ENCODE results near the gene DUXA.

DUXA gene

GRCh38 chr19:57110592-57111328 is 56.5 kb downstream of the DUXA start:
- DNase-seq (ENCODE audit: low spot score), result no peak
- Histone ChIP-seq H3K27me3 (ENCODE audit: control insufficient read depth in 3 of 3, insufficient read depth in 3 of 3, low read depth in 1 of 3, low read length in 3 of 3) (peaks cover 0 to 11% (median 2%) of the 10 kb centered on the region in 3 experiments), H2BK12ac (ENCODE audit: low read length) (no peak overlapping the region), H3K14ac (ENCODE audit: low read length) (no peak overlapping the region), H3K4me1 (ENCODE audit: control insufficient read depth in 2 of 2, insufficient read depth in 1 of 2, low read depth in 1 of 2, low read length in 2 of 2) (no peaks in the 10 kb centered on the region), H3K9ac (ENCODE audit: low read depth, low read length, poor library complexity) (no peak overlapping the region), H3K4me2 (ENCODE audit: insufficient read depth, low read length, poor library complexity, severe bottlenecking) (no peak overlapping the region), H2AK5ac (ENCODE audit: low read depth, low read length) (no peak overlapping the region), H4K8ac (ENCODE audit: low read depth, low read length) (no peak overlapping the region), H3K18ac (ENCODE audit: low read length) (no peak overlapping the region), H3K23ac (ENCODE audit: low read depth, low read length, poor library complexity) (no peak overlapping the region), H3K36me3 (replicated peaks in 1 of 2; ENCODE audit: control insufficient read depth in 2 of 2, insufficient read depth in 2 of 2, low read length in 2 of 2) (no peaks in the 10 kb centered on the region), H4K91ac (ENCODE audit: low read depth, low read length, poor library complexity) (no peak overlapping the region), H3K79me1 (ENCODE audit: low read depth, low read length) (no peaks in the 10 kb centered on the region), H3K4me3 (ENCODE audit: low read length in 2 of 2) (no peak overlapping the region), H2AFZ (ENCODE audit: low read length) (no peak overlapping the region), H3K9me3 (replicated peaks in 1 of 2; ENCODE audit: control insufficient read depth in 2 of 2, insufficient read depth in 1 of 2, low read depth in 1 of 2, low read length in 2 of 2) (peaks cover 24 to 47% of the 10 kb centered on the region in 2 donors), H2BK15ac (ENCODE audit: low read length) (no peak overlapping the region), H3K4ac (ENCODE audit: low read length) (no peak overlapping the region), H3K27ac (replicated peaks; ENCODE audit: low read length) (no peak overlapping the region), H2BK120ac (ENCODE audit: low read depth, low read length) (no peak overlapping the region), H2BK5ac (ENCODE audit: low read length) (no peak overlapping the region)
- no CpG with 5 or more reads among the region's 9 CpGs for whole genome bisulfite sequencing, 2 donors (ENCODE audit: extremely low coverage in 2 of 2, insufficient read length in 2 of 2, insufficient replicate concordance in 1 of 2)

- H2AFZ ChIP-seq (ENCODE audit: low read length), result no peak overlapping the region
- no peaks in the 10 kb centered on the region for H3K79me1 ChIP-seq (ENCODE audit: low read depth, low read length)
- WGBS, 2 donors (ENCODE audit: extremely low coverage in 2 of 2, insufficient read length in 2 of 2, insufficient replicate concordance in 1 of 2), result no CpG with 5 or more reads among the region's 42 CpGs
- H3K4me3 ChIP-seq (ENCODE audit: low read length in 2 of 2), result no peak overlapping the region
- H4K8ac ChIP-seq (ENCODE audit: low read depth, low read length), result no peak overlapping the region
- peaks cover 0 to 19% (median 2%) of the 10 kb centered on the region in 3 experiments for H3K27me3 ChIP-seq (ENCODE audit: control insufficient read depth in 3 of 3, insufficient read depth in 3 of 3, low read depth in 1 of 3, low read length in 3 of 3)
- no peak overlapping the region for H4K91ac ChIP-seq (ENCODE audit: low read depth, low read length, poor library complexity)
- H3K4ac ChIP-seq (ENCODE audit: low read length), result no peak overlapping the region
- no peak overlapping the region for H2BK120ac ChIP-seq (ENCODE audit: low read depth, low read length)
- no peak overlapping the region for H2BK12ac ChIP-seq (ENCODE audit: low read length)
- DNase-seq (ENCODE audit: low spot score), result no peak
- H3K14ac ChIP-seq (ENCODE audit: low read length), result no peak overlapping the region
- H3K27ac ChIP-seq (replicated peaks; ENCODE audit: low read length), result no peak overlapping the region
- no peak overlapping the region for H2AK5ac ChIP-seq (ENCODE audit: low read depth, low read length)
- H2BK5ac ChIP-seq (ENCODE audit: low read length), result no peak overlapping the region
- no peaks in the 10 kb centered on the region for H3K36me3 ChIP-seq (replicated peaks in 1 of 2; ENCODE audit: control insufficient read depth in 2 of 2, insufficient read depth in 2 of 2, low read length in 2 of 2)
- no peak overlapping the region for H3K18ac ChIP-seq (ENCODE audit: low read length)
- H2BK15ac ChIP-seq (ENCODE audit: low read length), result no peak overlapping the region
- H3K4me2 ChIP-seq (ENCODE audit: insufficient read depth, low read length, poor library complexity, severe bottlenecking), result peak overlapping the region; percentile 45
- no peaks in the 10 kb centered on the region for H3K4me1 ChIP-seq (ENCODE audit: control insufficient read depth in 2 of 2, insufficient read depth in 1 of 2, low read depth in 1 of 2, low read length in 2 of 2)
- H3K23ac ChIP-seq (ENCODE audit: low read depth, low read length, poor library complexity), result no peak overlapping the region
- no peak overlapping the region for H3K9ac ChIP-seq (ENCODE audit: low read depth, low read length, poor library complexity)
- peaks cover 22 to 23% of the 10 kb centered on the region in 2 donors for H3K9me3 ChIP-seq (replicated peaks in 1 of 2; ENCODE audit: control insufficient read depth in 2 of 2, insufficient read depth in 1 of 2, low read depth in 1 of 2, low read length in 2 of 2)
Observed at GRCh38 chr19:57106722-57107235, 60.5 kb downstream of the DUXA start.

- no peak overlapping the region for H2BK5ac ChIP-seq (ENCODE audit: low read length)
- H2BK15ac ChIP-seq (ENCODE audit: low read length), result no peak overlapping the region
- peak overlapping the region in 1 of 2 donors; percentile 74 for H3K4me3 ChIP-seq (ENCODE audit: low read length in 2 of 2)
- H3K23ac ChIP-seq (ENCODE audit: low read depth, low read length, poor library complexity), result no peak overlapping the region
- no peak overlapping the region for H3K9ac ChIP-seq (ENCODE audit: low read depth, low read length, poor library complexity)
- WGBS, 2 donors (ENCODE audit: extremely low coverage in 2 of 2, insufficient read length in 2 of 2, insufficient replicate concordance in 1 of 2), result no CpG with 5 or more reads among the region's 57 CpGs
- peaks cover 16 to 20% of the 10 kb centered on the region in 2 donors for H3K9me3 ChIP-seq (replicated peaks in 1 of 2; ENCODE audit: control insufficient read depth in 2 of 2, insufficient read depth in 1 of 2, low read depth in 1 of 2, low read length in 2 of 2)
- H2BK120ac ChIP-seq (ENCODE audit: low read depth, low read length), result no peak overlapping the region
- no peak overlapping the region for H3K14ac ChIP-seq (ENCODE audit: low read length)
- no peaks in the 10 kb centered on the region for H3K79me1 ChIP-seq (ENCODE audit: low read depth, low read length)
- no peaks in the 10 kb centered on the region for H3K4me1 ChIP-seq (ENCODE audit: control insufficient read depth in 2 of 2, insufficient read depth in 1 of 2, low read depth in 1 of 2, low read length in 2 of 2)
- no peak overlapping the region for H3K4ac ChIP-seq (ENCODE audit: low read length)
- DNase-seq (ENCODE audit: low spot score), result no peak
- no peak overlapping the region for H2AFZ ChIP-seq (ENCODE audit: low read length)
- H3K27me3 ChIP-seq (ENCODE audit: control insufficient read depth in 3 of 3, insufficient read depth in 3 of 3, low read depth in 1 of 3, low read length in 3 of 3), result peaks cover 0 to 19% (median 2%) of the 10 kb centered on the region in 3 experiments
- no peak overlapping the region for H2BK12ac ChIP-seq (ENCODE audit: low read length)
- H3K27ac ChIP-seq (replicated peaks; ENCODE audit: low read length), result no peak overlapping the region
- peak overlapping the region; percentile 45 for H3K4me2 ChIP-seq (ENCODE audit: insufficient read depth, low read length, poor library complexity, severe bottlenecking)
- no peak overlapping the region for H4K8ac ChIP-seq (ENCODE audit: low read depth, low read length)
- no peak overlapping the region for H4K91ac ChIP-seq (ENCODE audit: low read depth, low read length, poor library complexity)
- H3K36me3 ChIP-seq (replicated peaks in 1 of 2; ENCODE audit: control insufficient read depth in 2 of 2, insufficient read depth in 2 of 2, low read length in 2 of 2), result no peaks in the 10 kb centered on the region
- H3K18ac ChIP-seq (ENCODE audit: low read length), result no peak overlapping the region
- H2AK5ac ChIP-seq (ENCODE audit: low read depth, low read length), result no peak overlapping the region
Observed at GRCh38 chr19:57105976-57106721, 61.1 kb downstream of the DUXA start.

All from neuronal stem cell (in vitro differentiated cells).